HCT116 (cell line): Measurements from ENCODE around the gene YDJC.
A peak's percentile ranks its signal among the peaks of the same experiment; 100 is the strongest.

ENCODE experiments used
- ATF3 ChIP-seq: IDR thresholded peaks from 2 replicates; pipeline ENCODE4 v1.6.1; 2012
- CTCF ChIP-seq, 3 experiments: fragments of 200-600 bp in 1 of 3; sonication (generic) in 1 of 3; IDR thresholded peaks in 2 of 3; conservative IDR thresholded peaks in 1 of 3; 2 replicates each; pipeline ENCODE4 v1.5.1; 2012 to 2017; ENCODE audit warnings: low read depth in 2 of 3, low read length in 2 of 3, antibody characterized with exemption in 1 of 3, borderline replicate concordance in 1 of 3, control low read depth in 1 of 3, mild to moderate bottlenecking in 1 of 3, mixed read lengths in 1 of 3, mixed run types in 1 of 3, moderate library complexity in 1 of 3; ENCODE audit not compliant: insufficient read depth in 1 of 3
- EZH2 ChIP-seq: fragments of 200-600 bp; sonication (generic); IDR thresholded peaks from 2 replicates; pipeline ENCODE4 v1.6.1; 2017; ENCODE audit warnings: antibody characterized with exemption, mixed run types
- POLR2A ChIP-seq: IDR thresholded peaks from 2 replicates; pipeline ENCODE4 v1.7.0; 2011; ENCODE audit warnings: borderline replicate concordance; ENCODE audit not compliant: insufficient read depth, insufficient read length; ENCODE audit errors: extremely low read depth
- POLR2AphosphoS5 ChIP-seq: IDR thresholded peaks from 2 replicates; pipeline ENCODE4 v1.6.1; 2011; ENCODE audit warnings: mild to moderate bottlenecking, low read depth, low read length, moderate library complexity
- REST ChIP-seq: IDR thresholded peaks from 2 replicates; pipeline ENCODE4 v1.6.1; 2012; ENCODE audit warnings: low read depth

GRCh38 chr22:21628386-21629254 lies 1.2 kb downstream of the YDJC start:
- TF ChIP-seq EZH2 (no peak), CTCF (IDR thresholded peaks at IDR 0.05 in 2 of 3, conservative IDR thresholded peaks at IDR 0.05 in 1 of 3; ENCODE audit: borderline replicate concordance in 1 of 3, insufficient read depth in 1 of 3, low read depth in 2 of 3, low read length in 2 of 3) (0 out of 6 replicates have a peak, but pooled peaks of 1 of the 3 experiments have one; percentile 1), POLR2A (no peak), POLR2AphosphoS5 (no peak), REST (no peak), ATF3 (no peak)
